Measurements from ENCODE around the gene NTNG2. TPM values are rescaled to one million over a fixed set of nuclear protein-coding genes. Genes with fewer than 3 reads are reported as not detected.

NTNG2 gene
- total and polyA plus RNA-seq, 2 of the 13 experiments (the other 11 are each of a cell fraction or from before 2014, with no cell fraction given) = 0.02 to 0.36 TPM

DNA sequence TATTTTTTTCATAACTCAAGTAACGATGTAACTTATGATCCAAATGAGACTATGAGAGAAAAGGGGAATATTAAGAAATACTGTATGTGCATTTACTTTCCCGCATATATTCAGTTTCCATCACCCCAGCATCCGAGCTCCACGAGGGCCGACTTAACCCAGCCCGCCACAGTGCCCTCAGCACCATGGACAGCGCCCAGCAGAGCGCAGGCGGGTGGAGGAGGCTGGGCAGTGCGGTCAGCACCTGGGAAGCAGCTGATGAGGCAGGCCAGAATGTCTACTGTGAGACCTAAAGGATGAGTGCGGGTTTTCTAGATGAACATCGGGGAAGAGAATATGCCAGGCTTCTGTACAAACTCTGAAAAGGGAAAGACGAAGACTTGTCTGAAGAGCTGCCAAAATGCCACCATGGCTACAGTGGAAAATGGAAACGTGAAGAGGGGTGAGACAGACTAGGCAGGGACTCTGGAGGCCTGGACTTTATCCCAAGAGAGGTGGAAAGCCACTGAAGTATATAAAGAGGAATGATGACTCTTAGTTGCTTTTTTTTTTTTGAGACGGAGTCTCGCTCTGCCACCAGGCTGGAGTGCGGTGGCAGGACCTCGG is 47.7 kb upstream of the NTNG2 start (continued):
- TF ChIP-seq TARDBP (CRISPR knock-in tag; IDR thresholded peaks at IDR 0.05) (no peak; the same call in 1 of the 2 replicates), ZNF446 (CRISPR knock-in tag; IDR thresholded peaks at IDR 0.05) (peak; percentile 99), ZNF331 (CRISPR knock-in tag; IDR thresholded peaks at IDR 0.05) (peak; percentile 99), SNAI1 (CRISPR knock-in tag; IDR thresholded peaks at IDR 0.05; ENCODE audit: borderline replicate concordance) (peak; percentile 89), ZNF7 (CRISPR knock-in tag; IDR thresholded peaks at IDR 0.05) (peak; percentile 69), ZNF432 (CRISPR knock-in tag; IDR thresholded peaks at IDR 0.05; ENCODE audit: borderline replicate concordance) (peak; percentile 58; the same call in 1 of the 2 replicates), SCMH1 (CRISPR knock-in tag; IDR thresholded peaks at IDR 0.05; ENCODE audit: borderline replicate concordance) (no peak), ZNF17 (CRISPR knock-in tag; IDR thresholded peaks at IDR 0.05) (no peak), MEIS2 (CRISPR knock-in tag; IDR thresholded peaks at IDR 0.05) (peak; percentile 98), ZNF143 (CRISPR knock-in tag; IDR thresholded peaks at IDR 0.05) (peak; percentile 46; the same call in 1 of the 2 replicates), GTF2F1 (IDR thresholded peaks at IDR 0.05; ENCODE audit: low read length) (no peak), CEBPB (IDR thresholded peaks at IDR 0.05; ENCODE audit: borderline replicate concordance, low read depth, low read length) (no peak), ETV6 (CRISPR knock-in tag; conservative IDR thresholded peaks at IDR 0.05) (peak; percentile 99), ZNF33B (CRISPR knock-in tag; IDR thresholded peaks at IDR 0.05) (0 out of 2 replicates have a peak, but pooled peaks have one; percentile 69)
- TF ChIP-seq, protein P1, sequence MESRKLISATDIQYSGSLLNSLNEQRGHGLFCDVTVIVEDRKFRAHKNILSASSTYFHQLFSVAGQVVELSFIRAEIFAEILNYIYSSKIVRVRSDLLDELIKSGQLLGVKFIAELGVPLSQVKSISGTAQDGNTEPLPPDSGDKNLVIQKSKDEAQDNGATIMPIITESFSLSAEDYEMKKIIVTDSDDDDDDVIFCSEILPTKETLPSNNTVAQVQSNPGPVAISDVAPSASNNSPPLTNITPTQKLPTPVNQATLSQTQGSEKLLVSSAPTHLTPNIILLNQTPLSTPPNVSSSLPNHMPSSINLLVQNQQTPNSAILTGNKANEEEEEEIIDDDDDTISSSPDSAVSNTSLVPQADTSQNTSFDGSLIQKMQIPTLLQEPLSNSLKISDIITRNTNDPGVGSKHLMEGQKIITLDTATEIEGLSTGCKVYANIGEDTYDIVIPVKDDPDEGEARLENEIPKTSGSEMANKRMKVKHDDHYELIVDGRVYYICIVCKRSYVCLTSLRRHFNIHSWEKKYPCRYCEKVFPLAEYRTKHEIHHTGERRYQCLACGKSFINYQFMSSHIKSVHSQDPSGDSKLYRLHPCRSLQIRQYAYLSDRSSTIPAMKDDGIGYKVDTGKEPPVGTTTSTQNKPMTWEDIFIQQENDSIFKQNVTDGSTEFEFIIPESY (CRISPR knock-in tag; IDR thresholded peaks at IDR 0.05) = peak; percentile 67
- TF ChIP-seq, protein P2, sequence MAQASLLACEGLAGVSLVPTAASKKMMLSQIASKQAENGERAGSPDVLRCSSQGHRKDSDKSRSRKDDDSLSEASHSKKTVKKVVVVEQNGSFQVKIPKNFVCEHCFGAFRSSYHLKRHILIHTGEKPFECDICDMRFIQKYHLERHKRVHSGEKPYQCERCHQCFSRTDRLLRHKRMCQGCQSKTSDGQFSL (CRISPR knock-in tag; IDR thresholded peaks at IDR 0.05) = peak; percentile 56; the same call in 1 of the 2 replicates
- TF ChIP-seq, protein P3, sequence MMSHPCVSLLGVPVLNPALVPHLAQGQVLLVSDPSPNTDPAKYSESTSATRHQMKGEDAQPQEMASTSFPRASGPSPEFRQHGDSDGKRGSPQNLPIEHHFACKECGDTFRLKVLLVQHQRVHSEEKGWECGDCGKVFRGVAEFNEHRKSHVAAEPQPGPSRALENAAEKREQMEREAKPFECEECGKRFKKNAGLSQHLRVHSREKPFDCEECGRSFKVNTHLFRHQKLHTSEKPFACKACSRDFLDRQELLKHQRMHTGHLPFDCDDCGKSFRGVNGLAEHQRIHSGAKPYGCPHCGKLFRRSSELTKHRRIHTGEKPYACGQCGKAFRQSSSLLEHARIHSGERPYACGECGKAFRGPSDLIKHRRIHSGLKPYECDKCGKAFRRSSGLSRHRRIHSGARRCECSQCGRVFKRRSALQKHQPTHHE (CRISPR knock-in tag; IDR thresholded peaks at IDR 0.05; ENCODE audit: borderline replicate concordance) = peak; percentile 79; the same call in 1 of the 2 replicates
- TF ChIP-seq, protein P4, sequence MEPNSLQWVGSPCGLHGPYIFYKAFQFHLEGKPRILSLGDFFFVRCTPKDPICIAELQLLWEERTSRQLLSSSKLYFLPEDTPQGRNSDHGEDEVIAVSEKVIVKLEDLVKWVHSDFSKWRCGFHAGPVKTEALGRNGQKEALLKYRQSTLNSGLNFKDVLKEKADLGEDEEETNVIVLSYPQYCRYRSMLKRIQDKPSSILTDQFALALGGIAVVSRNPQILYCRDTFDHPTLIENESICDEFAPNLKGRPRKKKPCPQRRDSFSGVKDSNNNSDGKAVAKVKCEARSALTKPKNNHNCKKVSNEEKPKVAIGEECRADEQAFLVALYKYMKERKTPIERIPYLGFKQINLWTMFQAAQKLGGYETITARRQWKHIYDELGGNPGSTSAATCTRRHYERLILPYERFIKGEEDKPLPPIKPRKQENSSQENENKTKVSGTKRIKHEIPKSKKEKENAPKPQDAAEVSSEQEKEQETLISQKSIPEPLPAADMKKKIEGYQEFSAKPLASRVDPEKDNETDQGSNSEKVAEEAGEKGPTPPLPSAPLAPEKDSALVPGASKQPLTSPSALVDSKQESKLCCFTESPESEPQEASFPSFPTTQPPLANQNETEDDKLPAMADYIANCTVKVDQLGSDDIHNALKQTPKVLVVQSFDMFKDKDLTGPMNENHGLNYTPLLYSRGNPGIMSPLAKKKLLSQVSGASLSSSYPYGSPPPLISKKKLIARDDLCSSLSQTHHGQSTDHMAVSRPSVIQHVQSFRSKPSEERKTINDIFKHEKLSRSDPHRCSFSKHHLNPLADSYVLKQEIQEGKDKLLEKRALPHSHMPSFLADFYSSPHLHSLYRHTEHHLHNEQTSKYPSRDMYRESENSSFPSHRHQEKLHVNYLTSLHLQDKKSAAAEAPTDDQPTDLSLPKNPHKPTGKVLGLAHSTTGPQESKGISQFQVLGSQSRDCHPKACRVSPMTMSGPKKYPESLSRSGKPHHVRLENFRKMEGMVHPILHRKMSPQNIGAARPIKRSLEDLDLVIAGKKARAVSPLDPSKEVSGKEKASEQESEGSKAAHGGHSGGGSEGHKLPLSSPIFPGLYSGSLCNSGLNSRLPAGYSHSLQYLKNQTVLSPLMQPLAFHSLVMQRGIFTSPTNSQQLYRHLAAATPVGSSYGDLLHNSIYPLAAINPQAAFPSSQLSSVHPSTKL (CRISPR knock-in tag; IDR thresholded peaks at IDR 0.05) = peak; percentile 80
- TF ChIP-seq, protein P5, sequence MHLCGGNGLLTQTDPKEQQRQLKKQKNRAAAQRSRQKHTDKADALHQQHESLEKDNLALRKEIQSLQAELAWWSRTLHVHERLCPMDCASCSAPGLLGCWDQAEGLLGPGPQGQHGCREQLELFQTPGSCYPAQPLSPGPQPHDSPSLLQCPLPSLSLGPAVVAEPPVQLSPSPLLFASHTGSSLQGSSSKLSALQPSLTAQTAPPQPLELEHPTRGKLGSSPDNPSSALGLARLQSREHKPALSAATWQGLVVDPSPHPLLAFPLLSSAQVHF (CRISPR knock-in tag; IDR thresholded peaks at IDR 0.05) = peak; percentile 96
- TF ChIP-seq, protein P6, sequence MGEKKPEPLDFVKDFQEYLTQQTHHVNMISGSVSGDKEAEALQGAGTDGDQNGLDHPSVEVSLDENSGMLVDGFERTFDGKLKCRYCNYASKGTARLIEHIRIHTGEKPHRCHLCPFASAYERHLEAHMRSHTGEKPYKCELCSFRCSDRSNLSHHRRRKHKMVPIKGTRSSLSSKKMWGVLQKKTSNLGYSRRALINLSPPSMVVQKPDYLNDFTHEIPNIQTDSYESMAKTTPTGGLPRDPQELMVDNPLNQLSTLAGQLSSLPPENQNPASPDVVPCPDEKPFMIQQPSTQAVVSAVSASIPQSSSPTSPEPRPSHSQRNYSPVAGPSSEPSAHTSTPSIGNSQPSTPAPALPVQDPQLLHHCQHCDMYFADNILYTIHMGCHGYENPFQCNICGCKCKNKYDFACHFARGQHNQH (CRISPR knock-in tag; IDR thresholded peaks at IDR 0.05) = peak; percentile 97

Data from HepG2 (cell line).